HG03139 (cell line): ENCODE data around the gene SSR4.

Experiments
- ATAC-seq: cut with Tn5 transposase; IDR thresholded peaks from one replicate; pipeline ENCODE4 v1.9.1; 2021; ENCODE audit not compliant: unreplicated experiment

SSR4 gene

DNA sequence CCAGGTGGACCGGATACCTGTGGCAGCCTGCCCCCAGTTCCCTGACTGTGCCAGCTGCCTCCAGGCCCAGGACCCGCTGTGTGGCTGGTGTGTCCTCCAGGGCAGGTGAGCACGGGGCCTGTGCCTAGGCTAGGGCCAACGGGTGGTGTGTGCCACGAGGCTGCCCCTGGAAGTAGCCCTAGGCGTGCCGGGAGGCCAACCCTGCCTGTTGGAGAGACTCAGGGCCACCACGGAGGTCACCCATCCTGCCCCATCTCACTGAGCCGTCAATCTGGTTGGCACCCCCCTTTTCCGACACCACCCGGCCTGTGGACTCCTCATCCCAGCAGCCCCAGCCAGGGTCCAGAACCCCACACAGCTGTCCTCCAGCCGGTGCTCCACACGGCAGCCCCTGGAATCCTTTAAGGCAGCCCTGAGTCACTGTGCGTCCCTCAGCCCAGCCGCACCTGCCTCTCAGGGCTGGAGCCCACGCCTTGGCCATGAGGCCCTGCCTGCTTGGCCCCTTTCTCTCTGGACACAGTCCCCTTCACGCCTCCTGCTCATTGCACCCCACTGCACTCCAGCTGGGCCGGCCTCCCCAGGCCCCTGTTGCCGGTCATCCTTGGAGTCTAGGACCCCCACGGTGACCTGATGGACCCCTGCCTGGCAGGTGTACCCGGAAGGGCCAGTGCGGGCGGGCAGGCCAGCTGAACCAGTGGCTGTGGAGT, 25.2 kb upstream of the SSR4 start:
- no peak for ATAC-seq

GRCh38 chrX:153769865-153770600, 24.4 kb upstream of the SSR4 start:
- ATAC-seq: no peak

DNA sequence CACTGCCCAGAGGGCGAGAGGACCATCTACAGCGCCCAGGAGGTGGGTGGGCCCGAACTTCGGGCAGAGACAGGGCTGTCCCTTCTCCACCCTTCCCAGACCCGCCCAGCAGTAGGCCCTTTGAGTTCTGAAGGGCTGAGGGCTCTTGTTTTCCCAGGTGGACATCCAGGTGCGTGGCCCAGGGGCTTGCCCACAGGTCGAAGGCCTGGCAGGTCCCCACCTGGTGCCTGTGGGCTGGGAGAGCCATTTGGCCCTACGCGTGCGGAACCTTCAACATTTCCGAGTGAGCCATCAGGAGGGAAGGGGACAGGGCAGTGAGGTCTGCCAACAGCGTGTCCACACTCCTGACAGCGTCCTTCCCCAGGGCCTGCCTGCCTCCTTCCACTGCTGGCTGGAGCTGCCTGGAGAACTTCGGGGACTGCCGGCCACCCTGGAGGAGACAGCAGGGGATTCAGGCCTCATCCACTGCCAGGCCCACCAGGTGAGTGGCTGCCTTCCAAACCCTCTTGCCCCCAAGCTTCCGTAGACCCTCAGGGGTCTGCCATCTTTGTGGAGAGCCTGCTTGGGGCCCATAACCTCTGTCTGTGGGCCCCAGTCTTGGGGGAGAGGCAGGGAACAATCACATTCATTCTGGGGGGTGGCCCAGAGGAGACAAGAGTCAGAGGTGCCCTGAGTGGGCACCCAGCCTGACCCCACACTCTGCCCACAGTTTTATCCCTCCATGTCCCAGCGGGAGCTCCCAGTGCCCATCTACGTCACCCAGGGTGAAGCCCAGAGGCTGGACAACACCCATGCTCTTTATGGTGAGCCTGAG, 23.7 kb upstream of the SSR4 start:
- no peak for ATAC-seq

DNA sequence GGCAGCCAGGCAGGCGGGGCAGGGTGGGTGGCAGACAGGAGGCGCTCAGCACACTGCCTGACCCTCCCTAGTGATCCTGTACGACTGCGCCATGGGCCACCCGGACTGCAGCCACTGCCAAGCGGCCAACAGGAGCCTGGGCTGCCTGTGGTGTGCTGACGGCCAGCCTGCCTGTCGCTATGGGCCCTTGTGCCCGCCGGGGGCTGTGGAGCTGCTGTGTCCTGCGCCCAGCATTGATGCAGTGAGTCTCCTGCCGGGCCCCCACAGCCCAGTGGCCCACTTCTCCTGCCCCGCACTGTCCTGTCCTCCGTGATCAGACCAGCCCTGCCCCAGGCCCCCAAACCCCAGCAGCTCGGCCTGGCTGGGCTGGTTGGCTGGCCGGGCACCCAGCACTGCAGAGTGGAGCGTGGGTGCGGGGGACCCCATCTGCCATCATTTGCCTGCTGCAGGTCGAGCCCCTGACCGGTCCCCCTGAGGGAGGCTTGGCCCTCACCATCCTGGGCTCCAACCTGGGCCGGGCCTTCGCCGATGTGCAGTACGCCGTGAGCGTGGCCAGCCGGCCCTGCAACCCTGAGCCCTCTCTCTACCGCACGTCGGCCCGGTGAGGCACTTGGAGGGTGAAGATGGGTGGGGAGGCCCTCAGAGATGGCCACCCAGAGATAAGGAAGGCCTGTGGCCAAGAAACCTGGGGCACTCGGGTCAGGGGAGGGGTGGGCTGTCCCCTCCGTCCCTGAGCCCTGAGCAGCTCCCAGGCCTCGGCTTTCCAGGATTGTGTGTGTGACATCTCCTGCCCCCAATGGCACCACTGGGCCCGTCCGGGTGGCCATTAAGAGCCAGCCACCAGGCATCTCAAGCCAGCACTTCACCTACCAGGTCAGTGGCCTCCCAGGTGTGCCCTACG, 22.8 kb upstream of the SSR4 start:
- ATAC-seq: no peak

- no peak for ATAC-seq
These were observed 21.9 kb upstream of the SSR4 start for GRCh38 chrX:153772316-153773217.

- no peak for ATAC-seq
These were observed 21.3 kb upstream of the SSR4 start for GRCh38 chrX:153773218-153773611.

- ATAC-seq: no peak
These were observed 20.5 kb upstream of the SSR4 start for GRCh38 chrX:153773741-153774575.

GRCh38 chrX:153774576-153775292, 19.7 kb upstream of the SSR4 start:
- no peak for ATAC-seq

DNA sequence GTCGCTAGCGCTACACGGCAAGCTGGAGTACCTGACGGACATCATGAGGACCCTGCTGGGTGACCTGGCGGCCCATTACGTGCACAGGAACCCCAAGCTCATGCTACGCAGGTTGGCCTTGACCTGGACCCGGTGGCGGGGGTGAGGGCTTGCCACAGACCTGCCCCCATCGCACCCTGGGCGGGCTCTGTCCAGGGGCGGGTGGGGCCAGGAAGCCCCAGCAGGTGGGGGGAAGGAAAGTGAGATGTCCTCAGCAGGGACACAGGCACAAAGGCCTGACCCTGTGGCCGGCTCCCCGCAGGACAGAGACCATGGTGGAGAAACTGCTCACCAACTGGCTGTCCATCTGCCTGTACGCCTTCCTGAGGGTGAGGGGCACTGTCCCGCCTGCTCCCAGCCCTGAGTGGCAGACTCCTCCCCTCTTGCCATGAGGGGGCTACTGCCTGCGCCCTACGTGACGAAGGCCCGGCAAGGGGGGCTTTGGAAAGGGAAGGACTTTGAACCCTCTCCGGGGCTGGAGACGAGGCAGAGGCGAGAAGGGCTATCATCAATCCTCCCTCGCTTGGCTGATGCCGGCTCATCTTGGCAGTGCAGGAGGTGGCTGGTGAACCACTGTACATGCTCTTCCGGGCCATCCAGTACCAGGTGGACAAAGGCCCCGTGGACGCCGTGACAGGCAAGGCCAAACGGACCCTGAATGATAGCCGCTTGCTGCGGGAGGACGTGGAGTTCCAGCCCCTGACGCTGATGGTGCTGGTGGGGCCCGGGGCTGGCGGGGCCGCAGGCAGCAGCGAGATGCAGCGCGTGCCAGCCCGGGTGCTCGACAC, 19.0 kb upstream of the SSR4 start:
- ATAC-seq: no peak

GRCh38 chrX:153776120-153776599, 18.3 kb upstream of the SSR4 start:
- ATAC-seq: no peak

- ATAC-seq: no peak
These were observed 17.8 kb upstream of the SSR4 start for GRCh38 chrX:153776611-153777045.

DNA sequence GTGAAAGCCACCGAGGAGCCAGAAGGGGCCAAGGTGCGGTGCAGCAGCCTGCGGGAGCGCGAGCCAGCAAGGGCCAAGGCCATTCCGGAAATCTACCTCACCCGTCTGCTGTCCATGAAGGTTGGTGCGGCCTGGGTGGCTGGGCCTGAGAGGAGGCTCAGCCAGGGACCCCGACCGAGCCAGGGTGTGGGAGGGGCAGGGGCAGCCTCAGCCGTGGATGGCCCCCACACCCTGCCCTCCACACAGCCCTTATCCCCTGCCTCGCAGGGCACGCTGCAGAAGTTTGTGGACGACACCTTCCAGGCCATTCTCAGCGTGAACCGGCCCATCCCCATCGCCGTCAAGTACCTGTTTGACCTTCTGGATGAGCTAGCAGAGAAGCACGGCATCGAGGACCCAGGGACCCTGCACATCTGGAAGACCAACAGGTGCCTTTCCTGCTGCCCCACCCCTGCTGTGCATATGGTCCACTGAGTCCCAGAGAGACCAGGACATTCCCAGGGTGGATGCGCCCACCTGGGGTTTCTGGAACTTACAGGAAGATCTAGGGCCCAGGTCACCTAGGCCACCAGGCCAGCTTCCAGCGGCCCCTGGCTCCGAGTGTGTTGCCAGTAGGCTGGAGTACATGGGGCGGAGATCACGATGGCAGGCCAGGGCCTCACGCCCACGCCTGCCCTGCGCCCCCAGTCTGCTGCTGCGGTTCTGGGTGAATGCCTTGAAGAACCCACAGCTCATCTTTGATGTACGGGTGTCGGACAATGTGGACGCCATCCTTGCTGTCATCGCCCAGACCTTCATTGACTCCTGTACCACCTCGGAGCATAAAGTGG, 17.0 kb upstream of the SSR4 start:
- no peak for ATAC-seq

- no peak for ATAC-seq
These were observed 16.3 kb upstream of the SSR4 start for GRCh38 chrX:153778181-153778580.

- no peak for ATAC-seq
These were observed 15.8 kb upstream of the SSR4 start for GRCh38 chrX:153778684-153779101.

DNA sequence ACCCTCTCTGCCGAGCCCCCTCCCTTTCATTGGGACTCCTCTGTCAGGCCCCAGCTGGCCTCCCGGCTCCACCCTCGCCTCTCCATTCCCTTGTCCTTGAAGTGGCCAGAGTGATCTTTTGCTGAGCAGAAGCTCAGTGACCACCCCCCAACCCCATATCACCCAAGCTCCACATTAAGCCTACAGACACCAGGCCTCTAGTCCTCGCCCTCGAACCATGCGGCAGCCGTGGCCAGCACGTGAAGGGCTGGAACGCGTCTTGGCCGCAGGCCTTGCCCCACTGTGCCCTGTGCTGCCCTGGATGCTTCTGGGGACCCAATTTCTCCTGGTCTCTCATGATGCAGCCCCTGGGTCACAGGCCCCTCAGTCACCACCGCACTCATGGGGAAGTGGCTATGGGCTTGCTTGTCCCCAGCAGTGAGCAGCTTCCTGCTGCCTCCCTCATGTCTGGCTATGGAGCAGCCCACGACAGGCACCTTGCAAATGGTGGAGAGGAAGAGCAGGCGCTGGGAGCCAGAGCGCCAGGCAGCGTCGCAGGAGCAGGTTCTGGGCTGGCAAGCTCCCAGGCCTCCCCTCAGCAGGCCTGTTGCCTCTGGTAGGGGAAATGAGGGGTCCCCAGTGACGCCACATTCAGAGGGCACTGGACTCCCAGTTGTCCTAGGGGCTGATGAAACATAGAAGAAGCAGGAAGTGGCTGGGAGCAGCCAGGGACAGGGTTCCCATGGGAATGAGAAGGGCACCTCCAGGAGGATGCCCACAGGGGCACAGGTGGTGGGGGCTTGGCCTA, 14.4 kb upstream of the SSR4 start:
- no peak for ATAC-seq
